Endothelial cell of umbilical vein (primary cell): Measurements from ENCODE around the gene COQ7.

ENCODE experiments used
- EZH2 ChIP-seq: IDR thresholded peaks from 2 replicates; pipeline ENCODE4 v1.6.1; 2012; ENCODE audit warnings: borderline replicate concordance, low read depth, mild to moderate bottlenecking, moderate library complexity, low read length, inconsistent platforms; ENCODE audit not compliant: severe bottlenecking
- FOS ChIP-seq: IDR thresholded peaks from 2 replicates; pipeline ENCODE4 v1.6.1; 2011; ENCODE audit warnings: mild to moderate bottlenecking, low read length, moderate library complexity, borderline replicate concordance; ENCODE audit not compliant: insufficient read depth
- TF ChIP-seq, protein P1 (sequence below), 2 donors: IDR thresholded peaks; 1 replicate in 1 of 2; 2 replicates in 1 of 2; pipeline ENCODE4 v1.5.1; 2011; ENCODE audit warnings: low read length in 2 of 2, mild to moderate bottlenecking in 2 of 2, moderate library complexity in 2 of 2, control low read depth in 1 of 2, inconsistent platforms in 1 of 2, low read depth in 1 of 2; ENCODE audit not compliant: insufficient read depth in 1 of 2; ENCODE audit errors: extremely low read depth in 1 of 2

DNA sequence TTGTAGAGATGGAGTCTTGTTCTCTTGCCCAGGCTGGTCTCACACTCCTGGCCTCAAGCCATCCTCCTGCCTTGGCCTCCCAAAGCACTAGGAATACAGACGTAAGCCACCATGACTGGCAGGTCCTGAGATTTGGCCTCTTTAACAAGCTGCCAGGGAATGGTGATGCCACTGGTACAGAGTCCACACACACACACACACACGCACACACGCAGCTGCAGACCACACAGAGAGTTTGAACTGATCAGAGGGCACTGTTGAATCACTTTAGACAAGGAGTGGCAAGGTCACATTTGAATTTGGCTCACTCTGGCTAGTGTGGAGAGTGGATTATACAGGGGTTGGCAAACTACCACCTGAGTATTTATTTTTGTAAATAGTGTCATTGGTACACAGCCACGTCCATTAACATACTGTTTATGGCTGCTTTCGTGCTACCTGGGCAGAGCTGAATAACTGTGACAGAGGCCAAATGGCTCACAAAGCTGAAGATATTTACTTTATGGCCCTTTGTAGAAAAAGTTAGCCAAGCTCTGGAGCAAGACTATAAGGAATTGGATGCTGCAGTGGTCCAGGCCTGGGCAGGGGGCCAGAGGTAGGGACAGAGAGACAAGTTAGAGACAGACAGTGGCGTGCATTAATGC, 56.2 kb downstream of the COQ7 start:
- TF ChIP-seq, protein P1, sequence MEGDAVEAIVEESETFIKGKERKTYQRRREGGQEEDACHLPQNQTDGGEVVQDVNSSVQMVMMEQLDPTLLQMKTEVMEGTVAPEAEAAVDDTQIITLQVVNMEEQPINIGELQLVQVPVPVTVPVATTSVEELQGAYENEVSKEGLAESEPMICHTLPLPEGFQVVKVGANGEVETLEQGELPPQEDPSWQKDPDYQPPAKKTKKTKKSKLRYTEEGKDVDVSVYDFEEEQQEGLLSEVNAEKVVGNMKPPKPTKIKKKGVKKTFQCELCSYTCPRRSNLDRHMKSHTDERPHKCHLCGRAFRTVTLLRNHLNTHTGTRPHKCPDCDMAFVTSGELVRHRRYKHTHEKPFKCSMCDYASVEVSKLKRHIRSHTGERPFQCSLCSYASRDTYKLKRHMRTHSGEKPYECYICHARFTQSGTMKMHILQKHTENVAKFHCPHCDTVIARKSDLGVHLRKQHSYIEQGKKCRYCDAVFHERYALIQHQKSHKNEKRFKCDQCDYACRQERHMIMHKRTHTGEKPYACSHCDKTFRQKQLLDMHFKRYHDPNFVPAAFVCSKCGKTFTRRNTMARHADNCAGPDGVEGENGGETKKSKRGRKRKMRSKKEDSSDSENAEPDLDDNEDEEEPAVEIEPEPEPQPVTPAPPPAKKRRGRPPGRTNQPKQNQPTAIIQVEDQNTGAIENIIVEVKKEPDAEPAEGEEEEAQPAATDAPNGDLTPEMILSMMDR (IDR thresholded peaks at IDR 0.05; ENCODE audit: extremely low read depth in 1 of 2, insufficient read depth in 1 of 2, low read depth in 1 of 2, low read length in 2 of 2) = no peak
- TF ChIP-seq EZH2 = no peak
- TF ChIP-seq FOS = no peak
